Retina (tissue), 1 donor: Measurements from ENCODE around the gene OR52W1.

Experiments
- DNase-seq: peaks from one replicate; pipeline ENCODE4 v3.0.0-alpha.2; 2016

The OR52W1 gene, protein sequence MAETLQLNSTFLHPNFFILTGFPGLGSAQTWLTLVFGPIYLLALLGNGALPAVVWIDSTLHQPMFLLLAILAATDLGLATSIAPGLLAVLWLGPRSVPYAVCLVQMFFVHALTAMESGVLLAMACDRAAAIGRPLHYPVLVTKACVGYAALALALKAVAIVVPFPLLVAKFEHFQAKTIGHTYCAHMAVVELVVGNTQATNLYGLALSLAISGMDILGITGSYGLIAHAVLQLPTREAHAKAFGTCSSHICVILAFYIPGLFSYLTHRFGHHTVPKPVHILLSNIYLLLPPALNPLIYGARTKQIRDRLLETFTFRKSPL

DNA sequence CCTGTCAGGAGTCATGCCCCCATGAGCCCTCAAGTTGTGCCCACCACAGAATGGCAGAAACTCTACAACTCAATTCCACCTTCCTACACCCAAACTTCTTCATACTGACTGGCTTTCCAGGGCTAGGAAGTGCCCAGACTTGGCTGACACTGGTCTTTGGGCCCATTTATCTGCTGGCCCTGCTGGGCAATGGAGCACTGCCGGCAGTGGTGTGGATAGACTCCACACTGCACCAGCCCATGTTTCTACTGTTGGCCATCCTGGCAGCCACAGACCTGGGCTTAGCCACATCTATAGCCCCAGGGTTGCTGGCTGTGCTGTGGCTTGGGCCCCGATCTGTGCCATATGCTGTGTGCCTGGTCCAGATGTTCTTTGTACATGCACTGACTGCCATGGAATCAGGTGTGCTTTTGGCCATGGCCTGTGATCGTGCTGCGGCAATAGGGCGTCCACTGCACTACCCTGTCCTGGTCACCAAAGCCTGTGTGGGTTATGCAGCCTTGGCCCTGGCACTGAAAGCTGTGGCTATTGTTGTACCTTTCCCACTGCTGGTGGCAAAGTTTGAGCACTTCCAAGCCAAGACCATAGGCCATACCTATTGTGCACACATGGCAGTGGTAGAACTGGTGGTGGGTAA is at the start of gene OR52W1:
Gene OR52W1, plus strand, starts transcription at position 51 of the 637 bp plus-strand sequence. Its CDS starts 0 bp downstream, at position 51.
- DNase-seq: no peak

DNA sequence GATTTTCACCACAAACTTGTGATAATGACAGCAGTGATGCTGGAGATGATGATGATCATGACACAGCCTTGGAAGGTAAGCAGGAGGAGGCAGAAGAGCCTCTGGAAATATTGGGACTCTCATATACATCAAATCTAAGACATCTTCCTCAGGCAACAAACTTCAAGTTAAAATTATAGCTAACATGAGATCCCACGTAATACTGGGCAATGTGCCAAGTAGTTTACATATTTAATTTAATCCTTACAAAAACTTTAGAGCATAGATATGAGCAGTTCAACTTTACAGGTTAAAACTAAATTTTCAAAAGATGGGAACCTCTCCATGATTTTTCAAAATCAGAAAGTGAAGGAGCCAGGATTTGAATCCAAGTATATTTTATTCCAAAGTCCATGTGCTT is 47.9 kb upstream of the OR52W1 start:
- no peak for DNase-seq

DNA sequence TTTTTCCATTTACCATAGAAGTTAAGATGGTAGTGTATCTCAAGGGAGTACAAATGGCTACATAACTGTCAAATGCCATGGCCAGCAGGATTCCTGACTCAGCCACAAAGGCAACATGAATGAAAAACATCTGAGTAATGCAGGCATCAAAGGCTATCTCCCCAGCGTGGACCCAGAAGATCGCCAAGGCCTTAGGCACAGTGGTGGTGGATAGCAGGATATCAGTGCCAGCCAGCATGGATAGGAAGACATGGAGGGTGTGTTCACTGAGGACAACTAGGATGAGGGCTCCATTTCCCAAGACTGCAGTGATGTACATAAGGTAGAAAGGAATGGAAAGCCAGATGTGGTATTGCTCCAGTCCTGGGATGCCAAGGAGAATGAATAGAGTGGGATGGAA is 46.9 kb upstream of the OR52W1 start:
- DNase-seq: no peak

DNA sequence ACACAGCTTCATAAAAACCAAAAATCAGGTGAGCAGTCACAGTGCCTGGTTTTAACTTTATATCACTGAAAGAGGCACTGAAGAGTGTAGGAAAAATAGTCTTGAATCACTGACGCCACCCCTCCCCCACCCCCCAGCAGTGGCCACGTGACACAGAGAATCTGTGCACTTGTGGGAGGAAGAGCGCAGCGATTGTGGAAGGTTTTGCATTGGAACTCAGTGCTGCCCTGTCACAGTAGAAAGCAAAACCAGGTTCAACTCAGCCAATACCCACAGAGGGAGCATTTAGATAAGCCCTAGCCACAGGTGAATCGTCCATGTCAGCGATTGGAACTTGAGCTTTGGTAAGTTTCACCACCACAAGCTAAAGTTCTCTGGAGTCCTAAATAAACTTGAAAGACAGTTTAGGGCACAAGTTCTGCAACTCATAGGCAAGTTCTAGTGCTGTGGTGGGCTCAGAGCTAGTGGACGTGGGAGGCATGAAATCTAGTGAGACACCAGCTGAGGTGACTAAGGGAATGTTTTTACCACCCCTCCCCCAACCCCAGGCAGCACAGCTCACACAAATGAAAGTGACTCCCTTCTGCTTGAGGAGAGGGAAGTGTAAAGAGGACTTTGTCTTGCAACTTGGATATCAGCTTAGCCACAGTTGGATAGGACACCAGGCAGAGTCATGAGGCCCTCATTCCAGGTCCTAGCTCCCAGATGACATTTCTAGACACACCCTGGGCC is 42.2 kb upstream of the OR52W1 start:
- no peak for DNase-seq

DNA sequence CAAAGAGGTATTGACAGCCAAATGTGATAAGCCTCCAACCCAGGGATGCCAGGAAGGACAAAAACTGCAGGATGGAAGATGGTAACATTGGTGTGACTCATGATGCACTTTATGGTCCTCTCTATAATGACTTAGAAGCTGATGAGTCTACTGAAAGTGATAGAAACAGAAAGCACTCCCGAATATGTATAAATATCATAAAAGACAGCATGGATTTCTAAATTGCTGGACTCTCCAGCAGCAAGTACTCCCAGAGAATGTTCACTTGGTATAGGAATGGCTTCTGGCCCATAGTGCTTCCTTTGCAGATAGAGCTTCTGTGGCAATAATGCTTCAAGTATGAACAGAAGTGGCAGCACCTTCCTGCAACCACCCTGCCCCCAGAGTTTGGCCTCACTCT is 28.8 kb upstream of the OR52W1 start, which contains the start of gene OR52B2:
Gene OR52B2, minus strand, starts transcription at position 101 of the 400 bp plus-strand sequence. Its CDS starts 0 bp downstream, at position 101.
- no peak for DNase-seq

DNA sequence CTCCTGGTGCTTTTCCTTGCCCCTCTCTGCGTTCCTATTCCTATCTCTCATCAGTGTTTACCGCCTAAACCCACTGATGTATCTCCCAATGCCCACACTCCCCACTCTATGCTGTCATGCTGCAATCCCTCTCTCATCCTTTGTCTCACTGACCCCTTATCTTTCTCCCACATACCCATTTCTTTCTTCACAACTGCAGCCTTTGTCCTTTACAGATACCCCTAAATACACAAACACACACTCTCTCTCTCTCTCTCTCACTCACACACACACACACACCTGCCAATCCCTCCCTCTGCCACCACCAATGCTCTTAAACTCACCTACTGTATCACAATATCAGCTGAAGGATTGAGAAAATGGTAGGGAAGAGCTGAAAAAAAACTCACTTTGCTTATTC is 23.6 kb upstream of the OR52W1 start:
- DNase-seq: no peak

DNA sequence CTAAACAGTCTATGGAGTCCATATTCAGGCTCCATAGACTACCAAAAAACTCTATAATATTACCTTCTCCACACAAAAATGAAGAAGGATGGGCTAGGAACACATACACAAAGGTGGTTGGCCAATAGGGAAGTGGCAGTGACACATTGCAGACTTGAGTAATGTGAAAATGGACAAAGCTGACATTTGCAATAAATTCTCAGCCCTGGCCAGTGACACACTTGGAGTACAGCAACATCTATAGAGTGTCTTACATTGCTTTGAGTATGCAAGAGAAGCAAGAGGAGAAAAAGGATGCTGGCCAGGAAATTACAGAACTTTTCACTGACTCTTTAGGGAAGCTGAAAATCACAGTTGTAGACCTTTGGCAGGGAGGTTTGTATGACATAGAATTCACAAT is 7.3 kb upstream of the OR52W1 start:
- DNase-seq: no peak

DNA sequence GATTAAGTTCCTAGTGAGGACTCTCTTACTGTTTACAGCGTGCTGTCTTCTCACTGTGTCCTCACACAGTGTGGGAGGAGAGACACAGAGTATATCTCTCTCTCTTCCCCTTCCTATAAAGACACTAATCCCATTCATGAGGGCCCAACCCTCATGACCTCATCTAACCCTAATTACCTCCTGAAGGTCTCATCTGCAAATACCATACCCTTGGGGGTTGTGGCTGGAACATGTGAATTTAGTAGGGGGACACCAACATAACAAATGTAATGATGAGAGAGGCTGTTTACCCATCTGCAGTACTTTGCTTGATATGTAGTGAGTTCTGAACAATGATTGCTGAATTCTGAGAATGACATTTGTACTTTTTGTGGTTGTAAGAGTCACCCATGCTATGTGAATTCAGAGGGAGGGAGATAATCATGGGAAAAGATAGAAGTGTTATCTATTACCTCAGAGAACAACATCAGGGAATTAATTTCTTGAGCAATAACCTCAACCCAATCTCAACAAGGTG is 4.9 kb upstream of the OR52W1 start:
- no peak for DNase-seq

DNA sequence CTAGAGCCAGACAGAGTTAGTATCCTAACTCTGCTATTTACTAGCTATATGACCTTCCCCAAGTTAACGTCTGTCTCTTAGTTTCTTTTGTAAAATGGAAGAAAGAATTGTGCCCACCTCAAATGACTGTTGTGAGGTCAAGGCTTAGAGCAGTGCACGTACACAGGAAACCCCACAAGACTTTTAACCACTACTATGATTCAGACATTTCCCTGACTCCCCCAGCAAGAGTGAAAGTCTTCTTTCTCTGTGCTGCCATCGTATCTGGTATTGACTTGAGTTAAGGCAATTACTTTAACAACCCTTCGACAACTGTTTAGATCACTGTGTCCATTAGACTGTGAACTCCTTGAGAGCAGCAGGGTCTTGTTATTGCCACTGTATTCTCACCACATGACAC is 2.6 kb upstream of the OR52W1 start:
- no peak for DNase-seq

DNA sequence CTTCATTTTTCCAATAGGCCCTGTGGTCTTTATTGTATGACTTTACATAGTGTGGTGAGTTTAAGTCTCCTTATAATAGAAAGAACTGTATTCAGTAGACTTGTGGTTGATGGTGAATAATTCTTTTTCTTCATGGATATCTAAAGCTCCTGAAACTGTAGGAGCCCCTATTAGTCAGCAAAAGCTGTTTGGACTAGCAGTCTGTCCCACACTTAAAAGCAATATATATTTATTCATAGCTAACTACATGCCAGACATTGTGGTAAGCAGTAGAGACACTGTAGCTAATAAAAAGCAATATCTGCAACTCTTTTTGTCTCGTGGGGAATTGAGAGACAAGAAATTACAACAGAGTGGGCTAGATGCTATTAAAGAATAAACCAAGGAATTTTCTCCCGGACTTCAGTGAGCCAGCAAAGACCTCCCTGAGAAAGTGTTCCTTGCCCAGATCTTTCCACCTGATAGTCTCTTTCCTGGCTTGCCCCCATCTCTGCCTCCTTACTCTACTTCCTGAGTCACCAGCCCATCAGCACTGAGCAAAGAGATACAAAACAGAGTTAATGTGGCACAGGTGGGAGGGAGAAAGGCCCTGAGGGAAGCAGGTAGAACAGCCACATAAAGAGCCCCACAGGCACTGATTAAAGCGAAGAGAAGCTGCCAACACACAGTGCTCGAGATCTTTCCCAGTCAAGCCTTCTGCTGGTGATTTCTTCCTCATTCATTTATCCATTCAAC is 1.4 kb upstream of the OR52W1 start:
- no peak for DNase-seq

DNA sequence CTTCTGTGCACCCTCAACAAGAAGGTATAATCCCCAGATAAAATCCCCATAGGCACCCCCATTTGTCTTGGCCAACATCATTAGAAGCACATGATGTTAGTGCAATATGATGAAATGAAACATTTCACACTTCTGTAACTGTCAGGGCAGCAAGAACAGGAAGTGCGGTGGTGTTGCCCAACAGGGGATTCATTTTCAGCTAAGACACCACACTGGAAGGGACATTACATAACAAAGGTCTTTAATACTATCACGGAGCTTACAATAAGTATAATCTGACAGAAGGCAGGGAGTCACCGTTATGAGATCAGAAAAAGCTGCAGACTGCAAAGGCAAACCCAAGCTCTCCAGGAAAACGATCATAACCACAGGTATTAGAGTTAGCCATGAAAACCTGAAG is 2.0 kb downstream of the OR52W1 start:
- no peak for DNase-seq

DNA sequence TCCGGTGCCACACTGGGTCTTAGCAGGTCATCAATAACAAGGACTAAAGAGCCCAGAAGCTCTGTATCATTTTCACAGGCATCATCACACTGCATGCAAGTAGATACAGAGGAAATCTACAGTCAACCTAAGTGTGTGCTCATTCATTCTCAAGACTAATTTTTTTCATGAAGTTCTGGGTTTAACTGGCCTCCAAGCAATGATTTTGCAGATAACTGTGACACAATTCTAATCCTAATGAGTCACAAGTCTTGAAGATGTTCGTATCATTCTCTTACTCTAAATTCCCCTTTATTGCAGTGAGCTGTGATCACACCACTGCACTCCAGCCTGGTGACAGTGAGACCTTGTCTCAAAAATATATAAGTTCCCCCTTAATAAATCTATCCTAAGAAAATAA is 2.5 kb downstream of the OR52W1 start:
- no peak for DNase-seq

DNA sequence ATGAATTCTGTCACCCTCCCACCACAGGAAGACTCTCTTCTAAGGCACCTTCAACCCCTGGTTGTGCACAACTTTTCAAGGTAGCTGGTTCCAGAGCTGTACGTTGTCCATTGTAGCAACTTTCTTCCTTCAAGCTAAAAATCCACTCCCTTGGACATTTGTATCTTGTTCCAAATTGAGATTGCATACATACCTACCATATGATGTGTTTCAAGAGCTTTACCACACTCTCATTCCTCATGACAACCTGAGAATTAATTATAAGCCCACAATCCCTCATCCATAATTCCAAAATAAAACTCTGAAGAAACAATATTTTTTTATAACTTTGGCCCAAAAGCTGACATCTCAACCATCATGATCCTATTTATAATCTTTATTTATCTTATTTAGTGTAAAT is 3.0 kb downstream of the OR52W1 start:
- no peak for DNase-seq

DNA sequence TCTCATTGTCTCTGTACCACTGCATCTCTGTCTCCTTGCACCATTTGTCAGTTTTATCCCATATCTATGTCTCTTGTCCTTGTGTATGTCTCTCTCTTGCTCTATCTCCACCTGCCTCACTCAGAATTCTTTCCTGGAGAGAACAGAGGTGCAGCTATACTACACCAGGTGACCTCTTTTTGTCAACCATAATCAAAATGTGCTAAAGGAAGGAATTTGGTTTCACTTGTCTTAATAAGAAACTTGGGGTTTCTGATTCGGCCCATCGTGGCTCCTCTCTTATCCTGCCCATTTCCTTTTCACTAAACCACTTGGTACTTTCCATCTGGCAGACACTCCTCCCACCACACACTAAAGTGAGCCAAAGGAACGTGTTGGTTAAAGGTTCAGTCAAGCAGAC is 4.3 kb downstream of the OR52W1 start:
- no peak for DNase-seq

DNA sequence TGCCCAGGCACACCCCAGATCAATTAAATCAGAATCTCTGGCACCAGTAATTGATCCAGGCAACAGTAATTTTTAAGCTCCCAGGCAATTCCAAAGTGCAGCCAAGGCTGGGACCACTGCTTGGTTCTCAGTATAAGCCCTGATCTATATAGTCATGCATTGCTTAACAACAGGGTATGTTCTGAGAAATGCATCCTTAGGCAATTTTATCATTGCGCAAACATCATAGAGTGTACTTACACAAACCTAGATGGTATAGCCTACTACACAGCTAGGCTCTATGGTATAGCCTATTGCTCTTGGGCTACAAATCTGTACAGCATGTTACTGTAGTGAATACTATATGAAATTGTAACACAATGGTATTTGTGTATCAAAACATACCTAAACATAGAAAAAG is 5.7 kb downstream of the OR52W1 start:
- no peak for DNase-seq

DNA sequence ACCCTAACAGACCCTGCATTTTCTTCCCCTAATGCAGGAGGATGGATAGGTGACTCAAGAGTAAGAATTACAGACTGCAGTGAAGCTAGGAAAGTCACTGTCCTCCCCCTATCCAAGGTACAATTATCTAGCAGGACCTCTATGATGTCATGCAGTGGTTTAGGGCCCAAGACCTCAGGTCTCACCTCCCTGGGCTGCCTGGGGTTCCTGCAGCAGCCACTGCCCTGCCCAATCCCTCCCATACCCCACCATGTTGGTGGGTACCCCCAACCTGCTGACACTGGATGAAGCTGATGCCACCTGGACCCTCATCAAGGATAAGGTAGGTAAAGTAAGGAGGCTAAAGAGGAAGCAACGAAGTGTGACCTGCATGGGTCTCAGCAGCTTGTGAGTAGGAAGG is 6.3 kb downstream of the OR52W1 start, which contains the start of gene C11orf42:
Gene C11orf42, plus strand, starts transcription at position 192 of the 400 bp plus-strand sequence. Its CDS starts 59 bp downstream, at position 251.
- DNase-seq: no peak

DNA sequence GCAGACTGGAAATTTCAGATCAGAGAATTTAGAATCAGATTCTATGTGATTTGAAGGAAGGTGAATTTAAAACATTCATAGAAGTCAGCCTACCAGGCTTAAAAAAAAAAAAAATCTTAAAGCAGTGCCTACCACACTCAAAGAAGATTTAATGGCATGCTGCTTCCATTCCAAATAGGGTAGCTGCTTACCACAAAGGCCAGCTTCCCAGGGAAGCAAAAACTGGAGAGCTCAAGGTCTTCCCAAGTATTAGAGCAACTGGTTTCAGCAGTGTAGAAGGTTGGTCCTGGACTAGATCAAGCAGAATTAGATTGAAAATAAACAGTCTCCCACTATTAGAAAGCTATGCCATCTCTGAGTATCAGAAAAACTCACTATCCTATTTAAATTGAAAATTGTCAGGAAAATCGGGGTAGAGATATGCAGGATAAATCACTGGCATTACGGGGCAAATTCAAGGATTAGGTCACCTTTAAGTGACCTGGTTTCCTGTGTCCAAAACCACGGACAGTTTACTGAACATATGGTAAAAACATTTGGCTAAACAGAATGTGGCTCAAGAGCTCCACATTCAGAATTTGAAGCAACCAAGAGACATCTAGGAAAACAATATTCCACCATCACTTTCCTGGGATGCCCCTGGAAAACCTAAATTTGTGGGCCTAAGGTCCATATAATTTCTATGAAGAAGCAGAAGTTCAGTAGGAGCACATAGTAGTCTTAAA is 7.6 kb downstream of the OR52W1 start:
- no peak for DNase-seq

DNA sequence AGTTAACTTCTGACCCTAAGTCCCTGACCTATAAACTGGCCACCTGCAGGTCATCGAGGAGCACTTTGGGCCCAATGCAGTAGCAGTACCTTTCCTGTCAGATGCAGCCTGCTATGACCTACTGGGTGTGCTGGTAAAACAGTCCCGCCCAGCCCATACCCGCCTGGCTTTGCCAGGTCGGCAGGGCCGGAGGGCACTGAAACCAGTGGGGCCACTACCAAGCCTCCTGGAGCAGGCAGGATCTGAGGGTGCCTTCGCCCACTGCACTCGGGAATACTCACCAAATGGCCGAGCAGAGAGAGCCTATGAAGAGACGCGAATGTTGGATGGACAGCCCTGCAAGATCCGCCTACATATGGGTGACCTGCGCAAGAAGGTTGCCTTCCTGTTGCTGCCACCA is 10.8 kb downstream of the OR52W1 start:
- DNase-seq: no peak

DNA sequence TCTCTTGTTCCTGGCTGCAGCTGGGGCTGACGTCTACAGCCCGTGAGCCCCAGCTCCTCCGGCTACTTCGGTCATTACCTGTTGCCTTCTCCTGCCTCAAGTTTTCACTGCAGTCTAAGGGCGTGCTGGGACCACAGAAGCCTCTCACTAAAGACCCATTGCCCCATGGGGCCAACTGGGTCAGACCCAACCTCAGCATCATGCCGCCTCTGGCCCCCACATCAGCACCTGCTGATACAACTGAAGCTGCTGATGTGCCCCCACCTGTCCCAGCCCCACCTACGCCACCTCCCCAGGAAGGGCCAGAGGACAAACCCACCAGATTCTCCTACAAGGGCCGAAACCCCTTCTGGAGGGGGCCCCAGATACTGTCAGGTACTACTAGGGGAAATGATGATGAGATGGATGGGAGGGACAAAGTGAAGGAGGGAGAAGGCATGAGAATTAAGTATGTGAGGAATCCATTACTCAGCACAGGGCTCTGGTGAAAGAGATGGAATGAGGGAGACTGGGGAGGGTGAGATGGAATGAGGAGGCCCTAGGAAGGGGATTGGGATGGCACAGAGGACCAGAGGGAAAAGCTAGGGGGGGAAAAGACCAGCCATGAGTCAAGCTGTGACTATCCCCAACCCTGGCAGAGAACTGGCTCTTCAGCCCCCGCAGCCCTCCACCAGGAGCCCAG is 11.4 kb downstream of the OR52W1 start:
- DNase-seq: no peak

DNA sequence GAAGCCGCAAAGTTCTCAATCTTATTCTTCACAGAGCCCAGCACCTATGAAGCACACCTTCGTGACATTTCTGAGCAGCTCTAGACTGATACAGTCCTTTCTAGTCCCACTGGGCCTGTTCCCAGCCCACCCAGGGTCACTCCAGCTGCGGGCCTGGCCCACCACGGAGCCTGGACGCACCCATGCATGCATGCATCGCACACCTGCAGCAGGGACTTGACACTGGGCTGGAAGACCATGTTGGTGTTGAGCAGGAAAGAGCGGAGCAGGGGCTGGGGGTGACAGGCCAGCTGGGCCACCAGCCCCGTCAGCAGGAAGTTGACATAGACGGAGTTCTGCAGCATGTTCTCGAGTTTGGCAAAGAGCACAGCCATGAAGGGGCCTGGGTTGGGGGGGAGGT is 15.5 kb downstream of the OR52W1 start:
- DNase-seq: no peak

DNA sequence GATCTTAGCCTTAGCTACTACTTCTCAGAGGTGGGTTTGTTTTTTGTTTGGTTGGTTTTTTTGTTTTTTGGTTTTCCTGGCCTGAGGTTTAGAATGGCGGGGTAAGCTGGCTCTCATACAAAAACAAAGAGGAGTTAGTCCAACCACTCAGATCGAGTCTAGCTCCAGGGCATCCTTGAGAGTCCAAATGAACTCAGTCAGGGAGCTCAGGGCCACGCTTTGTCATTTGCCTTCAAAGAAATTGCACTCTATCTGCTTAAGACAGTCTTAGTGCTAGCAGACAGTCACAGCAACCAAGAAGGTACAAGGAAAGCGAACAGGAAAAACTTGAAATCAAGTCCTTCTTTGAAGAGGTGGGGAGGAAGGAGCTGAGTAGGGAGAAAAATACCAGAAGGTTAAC is 17.5 kb downstream of the OR52W1 start:
- no peak for DNase-seq

DNA sequence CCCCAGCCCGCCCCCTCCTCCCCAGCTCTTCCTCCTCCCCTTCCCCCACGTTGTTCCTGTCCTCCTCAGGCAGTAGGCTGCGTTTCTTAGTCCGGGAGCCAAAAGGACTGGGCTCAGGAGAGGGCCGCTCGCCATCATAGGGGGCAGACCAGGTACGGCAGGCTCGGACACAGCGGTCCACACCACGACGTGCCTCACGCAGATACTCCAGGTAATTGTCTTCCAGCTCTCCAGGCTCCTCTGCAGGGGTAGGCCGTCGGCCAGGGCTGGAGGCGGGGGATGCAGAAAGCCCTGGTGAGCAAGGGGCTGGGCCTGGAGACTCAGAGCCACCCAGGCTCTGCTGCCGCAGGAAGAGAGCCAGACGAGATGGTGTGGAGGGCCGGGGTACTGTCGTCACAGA is 18.7 kb downstream of the OR52W1 start:
- no peak for DNase-seq
